ENCODE data around the gene CCDC184.

CCDC184 gene

DNA sequence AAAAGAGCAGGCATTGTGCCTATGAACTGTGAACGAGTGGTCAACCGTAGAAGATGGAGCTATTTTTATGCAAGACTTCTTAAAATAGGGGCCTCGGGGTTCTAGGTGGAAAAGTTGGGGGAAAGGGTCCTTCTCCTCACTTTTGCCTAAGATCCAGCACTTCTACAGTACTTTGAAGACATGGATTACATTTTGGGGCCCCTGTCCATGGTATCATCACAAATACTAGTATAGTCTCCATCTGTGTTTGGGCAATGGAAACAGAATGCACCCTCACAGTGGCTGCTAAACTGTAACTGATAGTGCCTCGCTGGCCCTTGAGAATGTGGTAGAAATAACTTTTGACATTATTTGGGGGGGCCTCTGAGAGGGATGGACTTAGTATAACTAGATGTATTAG, 5.5 kb upstream of the CCDC184 start:
- H3K4me3 ChIP-seq (ENCODE audit: low read depth, low read length), result no peak overlapping the region
- no peak for DNase-seq (ENCODE audit: low read depth, low spot score)
- in situ Hi-C loops (cut with HindIII; ENCODE audit: low sequenced_read_pairs), result no loop called here
- no peak for TF ChIP-seq CTCF (IDR thresholded peaks at IDR 0.05; ENCODE audit: low read depth, low read length)

- in situ Hi-C loops (cut with HindIII; ENCODE audit: low sequenced_read_pairs), result no loop called here
- H3K4me3 ChIP-seq (ENCODE audit: low read depth, low read length), result no peak overlapping the region
- TF ChIP-seq CTCF (IDR thresholded peaks at IDR 0.05; ENCODE audit: low read depth, low read length), result no peak
- DNase-seq (ENCODE audit: low read depth, low spot score), result no peak
Measured at GRCh38 chr12:48179466-48179865, 4.0 kb upstream of the CCDC184 start.

GRCh38 chr12:48180424-48180823, 3.0 kb upstream of the CCDC184 start:
- no peak overlapping the region for H3K4me3 ChIP-seq (ENCODE audit: low read depth, low read length)
- TF ChIP-seq CTCF (IDR thresholded peaks at IDR 0.05; ENCODE audit: low read depth, low read length), result no peak
- in situ Hi-C loops (cut with HindIII; ENCODE audit: low sequenced_read_pairs), result no loop called here
- DNase-seq (ENCODE audit: low read depth, low spot score), result no peak

DNA sequence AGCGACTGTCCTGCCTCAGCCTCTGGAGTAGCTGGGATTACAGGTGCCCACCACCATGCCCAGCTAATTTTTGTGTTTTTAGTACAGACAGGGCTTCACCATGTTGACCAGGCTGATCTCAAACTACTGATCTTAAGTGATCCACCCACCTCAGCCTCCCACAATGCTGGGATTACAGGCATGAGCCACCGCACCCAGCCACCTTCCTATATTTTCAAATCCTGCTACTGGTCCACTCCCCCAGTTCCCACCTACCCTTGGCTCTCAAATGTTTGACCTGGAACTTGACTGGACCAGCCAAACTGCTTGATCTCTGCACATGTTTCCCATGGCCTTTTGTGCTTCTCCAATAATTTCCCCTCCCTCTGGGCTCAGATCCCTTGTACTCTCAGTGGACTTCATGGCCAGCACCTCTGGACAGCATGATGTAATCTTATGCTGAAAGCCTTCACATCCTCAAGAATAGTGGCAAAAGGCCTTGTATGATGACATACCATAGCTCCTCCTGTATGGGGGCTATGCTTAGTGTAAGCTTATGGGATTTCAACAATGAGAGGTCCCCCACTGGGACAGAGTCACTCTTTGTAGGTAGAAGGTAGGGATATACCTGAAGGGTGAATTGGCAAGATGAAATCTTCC, 2.5 kb upstream of the CCDC184 start:
- TF ChIP-seq CTCF (IDR thresholded peaks at IDR 0.05; ENCODE audit: low read depth, low read length), result no peak
- no peak overlapping the region for H3K4me3 ChIP-seq (ENCODE audit: low read depth, low read length)
- no peak for DNase-seq (ENCODE audit: low read depth, low spot score)
- in situ Hi-C loops (cut with HindIII; ENCODE audit: low sequenced_read_pairs), result no loop called here

- in situ Hi-C loops (cut with HindIII; ENCODE audit: low sequenced_read_pairs), result no loop called here
- TF ChIP-seq CTCF (IDR thresholded peaks at IDR 0.05; ENCODE audit: low read depth, low read length), result no peak
- peak overlapping the region; percentile 66 for H3K4me3 ChIP-seq (ENCODE audit: low read depth, low read length)
- no peak for DNase-seq (ENCODE audit: low read depth, low spot score)
Measured at GRCh38 chr12:48182631-48183030, 813 bp upstream of the CCDC184 start.

DNA sequence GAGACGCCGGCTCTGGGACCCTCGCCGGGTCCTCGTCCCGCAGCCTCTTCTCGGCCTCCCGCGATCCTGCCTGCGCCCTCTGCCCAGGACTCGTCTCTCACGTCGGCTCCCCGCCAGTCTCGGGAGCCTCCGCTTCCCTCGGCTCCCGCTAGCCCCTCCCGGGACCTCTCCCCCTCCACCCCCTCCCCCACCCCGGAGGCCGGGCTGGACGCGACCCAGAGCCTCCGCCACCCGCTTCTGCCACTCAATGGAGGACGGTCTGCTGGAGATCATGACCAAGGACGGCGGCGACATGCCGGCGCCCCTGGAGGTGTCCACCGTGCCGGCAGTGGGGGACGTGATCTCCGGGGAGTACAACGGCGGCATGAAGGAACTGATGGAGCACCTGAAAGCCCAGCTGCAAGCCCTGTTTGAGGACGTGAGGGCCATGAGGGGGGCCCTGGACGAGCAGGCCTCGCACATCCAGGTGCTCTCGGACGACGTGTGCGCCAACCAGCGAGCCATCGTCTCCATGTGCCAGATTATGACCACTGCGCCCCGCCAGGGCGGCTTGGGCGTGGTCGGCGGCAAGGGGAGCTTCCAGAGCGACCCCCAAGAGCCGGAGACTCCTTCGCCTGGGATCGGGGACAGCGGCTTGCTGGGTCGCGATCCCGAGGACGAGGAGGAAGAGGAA, 568 bp downstream of the CCDC184 start:
- no peak for TF ChIP-seq CTCF (IDR thresholded peaks at IDR 0.05; ENCODE audit: low read depth, low read length)
- peak overlapping the region; percentile 66 for H3K4me3 ChIP-seq (ENCODE audit: low read depth, low read length)
- no peak for DNase-seq (ENCODE audit: low read depth, low spot score)
- in situ Hi-C loops (cut with HindIII; ENCODE audit: low sequenced_read_pairs), result no loop called here

All from astrocyte of the spinal cord (primary cell).